RKO (cell line): ENCODE results near the gene OAS1.

Source experiments
- DNase-seq: peaks from one replicate; pipeline ENCODE4 v3.0.0-alpha.2; 2016; ENCODE audit warnings: low spot score

The OAS1 gene

DNA sequence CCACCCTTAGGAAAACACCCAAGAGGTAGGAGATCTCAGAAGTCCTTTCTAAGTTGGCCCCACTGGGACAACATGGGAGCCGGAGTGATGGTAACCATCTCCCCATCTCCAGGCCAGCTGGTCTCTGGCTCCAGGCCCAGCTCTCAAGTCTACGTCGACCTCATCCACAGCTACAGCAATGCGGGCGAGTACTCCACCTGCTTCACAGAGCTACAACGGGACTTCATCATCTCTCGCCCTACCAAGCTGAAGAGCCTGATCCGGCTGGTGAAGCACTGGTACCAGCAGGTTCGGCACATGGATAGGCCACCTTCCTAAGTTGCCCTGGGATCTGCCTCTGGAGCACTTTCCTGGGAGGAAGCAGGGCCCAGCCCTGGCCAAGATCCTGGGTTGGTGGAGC, 60.5 kb downstream of the OAS1 start:
- DNase-seq: no peak

- DNase-seq: no peak
Measured at GRCh38 chr12:112967858-112968257, 61.1 kb downstream of the OAS1 start.
